Inferior parietal cortex (tissue), 1 donor: ENCODE measurements around the gene BCL11B.

Experiments used
- DNase-seq: peaks from one replicate; pipeline ENCODE4 v3.0.0-alpha.2; 2016; ENCODE audit errors: extremely low spot score

The BCL11B gene

DNA sequence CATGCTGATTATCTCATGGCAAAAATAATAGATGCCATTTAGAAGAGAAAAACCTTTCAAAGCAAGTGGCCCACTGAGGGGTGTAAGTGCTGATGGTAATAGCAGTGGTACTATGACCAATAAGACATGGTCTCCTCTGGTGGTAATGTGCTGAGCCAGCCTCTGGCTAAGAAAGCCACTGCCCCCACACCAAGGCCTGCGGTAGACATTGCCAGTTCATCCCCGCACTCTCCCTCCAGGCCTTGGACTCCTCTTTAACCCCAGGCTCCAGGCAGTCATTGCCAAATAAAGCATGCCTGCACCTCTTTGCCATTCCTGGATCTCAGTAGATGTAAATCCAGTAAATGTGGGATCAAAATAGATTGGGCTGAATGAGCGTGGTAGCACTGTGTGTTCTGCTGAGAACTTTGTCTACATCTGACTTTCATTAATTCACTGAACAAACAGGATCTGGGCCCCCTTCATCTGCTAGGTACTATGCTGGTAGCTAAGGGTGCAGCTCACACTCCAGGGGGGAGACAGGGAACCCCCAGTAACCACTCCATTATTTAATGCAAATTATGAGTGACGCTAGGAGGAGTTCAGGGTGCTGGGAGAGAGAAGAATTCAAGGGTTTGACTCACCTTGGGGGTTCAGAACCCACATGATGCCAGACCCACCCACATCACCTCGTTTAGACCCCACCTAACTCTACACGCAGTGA, 89.3 kb downstream of the BCL11B start:
- no peak for DNase-seq

DNA sequence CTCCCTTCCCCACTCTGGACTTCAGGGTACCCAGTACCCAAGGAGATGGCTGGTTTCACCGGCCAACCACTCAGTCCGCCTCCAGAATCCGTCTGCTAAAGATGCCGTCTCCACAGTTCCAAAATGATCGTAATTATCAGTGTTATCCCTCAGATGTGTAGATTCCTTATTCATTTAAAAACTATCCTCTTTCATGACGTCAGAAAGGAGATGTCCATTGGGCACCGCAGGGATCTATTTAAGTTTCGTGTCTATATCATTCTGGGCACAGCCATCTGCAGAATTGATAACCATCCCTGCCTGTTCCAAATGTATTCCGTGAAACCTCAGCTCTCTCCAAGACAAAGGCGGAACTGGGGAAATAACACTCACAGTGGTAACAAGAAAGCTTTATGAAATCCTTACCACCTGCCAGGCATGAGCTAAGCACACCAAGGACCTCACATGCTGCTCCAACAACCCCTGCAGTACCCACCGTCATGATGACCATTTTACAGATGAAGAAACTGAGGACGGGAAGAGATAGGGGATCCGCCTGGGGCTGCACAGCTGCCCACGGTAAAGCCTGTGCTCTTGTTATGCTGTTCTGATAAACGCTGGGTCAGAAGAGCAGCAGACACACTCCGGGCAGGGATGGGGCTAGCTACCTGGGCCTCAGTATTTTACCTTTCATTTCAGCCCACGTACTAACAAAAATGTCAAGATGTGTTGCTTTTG, 90.0 kb downstream of the BCL11B start:
- no peak for DNase-seq

DNA sequence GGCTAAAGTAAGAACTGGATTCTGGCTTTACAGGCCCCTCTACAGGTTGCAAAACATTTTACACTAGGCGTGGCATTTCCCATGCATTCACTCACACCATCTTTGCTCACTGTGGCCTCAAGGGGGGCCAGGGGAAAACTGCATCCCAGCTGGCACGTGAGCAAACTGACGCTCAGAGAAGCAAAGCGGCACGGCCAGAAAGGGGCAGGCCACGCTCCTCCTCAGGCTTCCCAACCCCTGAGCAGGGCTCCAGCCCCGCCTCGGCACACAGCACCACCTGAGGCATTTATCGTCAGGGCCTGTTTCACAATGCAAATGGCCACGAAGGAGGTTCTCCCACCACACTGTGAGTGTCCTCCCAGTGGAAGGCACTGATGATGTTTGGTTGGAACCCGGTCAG, 90.8 kb downstream of the BCL11B start:
- DNase-seq, result no peak

DNA sequence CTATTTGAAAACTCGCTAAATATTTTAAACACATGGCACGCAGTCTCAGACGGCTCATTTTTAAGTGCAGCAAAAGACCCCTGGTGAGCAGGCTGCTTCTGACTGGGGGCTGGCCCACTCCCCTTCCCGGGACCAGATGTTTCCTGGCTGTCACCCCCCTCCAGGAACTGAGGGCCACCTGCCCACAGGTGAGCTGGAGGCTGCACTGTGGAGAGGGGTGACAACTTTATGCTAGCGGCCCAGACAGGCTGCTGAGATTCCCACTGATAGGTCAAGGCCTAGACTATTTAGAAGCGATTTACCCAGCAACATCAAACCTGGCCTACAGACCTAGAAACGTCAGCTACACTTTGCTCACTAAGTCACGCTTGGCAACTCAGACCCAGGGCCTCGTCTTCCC, 92.1 kb downstream of the BCL11B start:
- DNase-seq, result no peak

DNA sequence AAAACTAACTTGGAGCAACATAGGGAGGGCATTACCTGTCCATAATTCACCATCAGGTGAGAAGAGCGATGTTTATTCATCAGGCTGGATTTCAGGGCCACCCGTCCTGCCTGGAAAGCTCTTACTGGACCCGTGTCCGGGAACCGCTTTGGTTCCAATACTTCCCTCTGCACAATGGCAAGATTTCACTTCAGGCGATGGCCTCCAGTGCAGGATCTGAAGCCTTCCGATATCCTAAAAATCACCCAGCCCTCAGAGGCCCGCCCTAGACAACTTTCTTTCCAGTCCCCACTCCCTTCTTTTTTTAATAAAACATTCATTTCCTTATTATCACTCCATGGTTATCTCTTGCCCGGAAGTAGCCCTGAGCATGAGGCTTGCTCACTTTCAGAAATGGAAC, 92.5 kb downstream of the BCL11B start:
- no peak for DNase-seq

DNA sequence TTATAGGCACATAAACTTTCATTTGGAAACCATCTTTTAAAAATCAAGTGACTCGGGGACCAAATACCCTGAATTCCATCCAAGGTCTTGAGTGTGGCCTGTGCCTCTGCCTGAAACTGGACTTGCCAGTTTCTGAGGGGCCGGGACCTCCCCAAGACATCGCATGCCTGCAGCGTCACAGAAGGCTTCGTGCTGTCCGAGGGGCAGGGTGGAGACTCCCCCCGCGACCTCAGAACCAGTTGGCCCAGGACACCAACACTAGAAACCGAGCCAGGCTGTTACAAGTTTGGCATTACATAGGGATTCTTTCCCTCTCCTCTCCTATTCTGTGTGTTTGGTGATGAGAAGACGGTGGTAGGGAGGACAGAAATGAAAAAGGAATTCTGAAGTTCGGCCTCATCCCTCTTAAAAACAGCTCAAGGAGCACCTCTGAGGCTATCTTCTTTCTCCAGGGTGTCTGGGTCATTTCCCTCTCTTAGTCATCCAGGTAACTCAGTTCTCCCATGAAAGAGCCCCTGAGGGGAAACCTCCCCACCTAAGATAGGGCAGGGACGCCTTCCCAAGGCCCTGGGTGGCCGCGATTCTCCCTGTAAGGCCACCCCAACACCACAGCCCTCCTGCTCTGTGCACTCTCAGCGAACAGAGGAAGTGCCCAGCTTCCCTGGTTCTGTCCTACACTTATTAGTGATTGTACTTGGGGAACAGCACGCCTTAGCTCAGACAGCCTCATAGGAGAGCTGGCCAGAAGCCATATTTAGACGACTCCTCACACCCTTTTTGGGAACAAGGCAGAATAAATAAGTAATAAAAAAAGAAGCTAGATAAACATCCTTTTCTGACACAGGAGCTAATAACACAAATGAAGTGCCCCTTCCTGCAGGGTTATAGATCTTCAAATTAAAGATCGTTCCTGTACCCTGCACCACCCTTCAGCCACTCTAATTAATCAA, 93.8 kb downstream of the BCL11B start:
- DNase-seq, result no peak

DNA sequence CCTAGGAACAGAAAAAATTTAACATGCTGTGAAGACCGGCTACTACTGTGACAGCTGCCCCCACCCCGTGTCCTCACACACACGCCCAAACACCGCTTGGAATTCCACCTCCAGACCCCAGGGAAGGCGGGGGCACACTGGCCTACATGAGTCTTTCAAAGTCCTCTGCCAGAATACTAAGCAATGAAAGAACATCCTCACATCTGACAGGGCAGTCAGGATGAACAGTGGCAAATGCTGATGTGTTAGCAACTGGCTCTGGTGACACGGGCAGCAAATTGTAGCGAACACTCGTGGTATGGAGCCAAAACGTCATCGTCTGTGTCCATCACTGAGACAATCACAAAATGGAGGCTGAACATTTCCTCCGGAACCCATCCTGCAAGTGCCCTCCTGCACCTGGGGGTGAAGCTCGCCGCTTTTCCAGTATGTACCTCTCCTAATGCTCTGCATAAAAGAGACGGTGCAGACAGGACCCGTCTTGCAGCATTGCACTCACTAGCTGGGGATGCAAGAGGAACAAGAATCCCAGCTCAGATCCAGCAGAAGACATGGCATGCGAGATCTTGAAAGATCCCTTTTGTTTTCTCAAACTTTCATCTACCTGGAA, 94.8 kb downstream of the BCL11B start:
- no peak for DNase-seq

DNA sequence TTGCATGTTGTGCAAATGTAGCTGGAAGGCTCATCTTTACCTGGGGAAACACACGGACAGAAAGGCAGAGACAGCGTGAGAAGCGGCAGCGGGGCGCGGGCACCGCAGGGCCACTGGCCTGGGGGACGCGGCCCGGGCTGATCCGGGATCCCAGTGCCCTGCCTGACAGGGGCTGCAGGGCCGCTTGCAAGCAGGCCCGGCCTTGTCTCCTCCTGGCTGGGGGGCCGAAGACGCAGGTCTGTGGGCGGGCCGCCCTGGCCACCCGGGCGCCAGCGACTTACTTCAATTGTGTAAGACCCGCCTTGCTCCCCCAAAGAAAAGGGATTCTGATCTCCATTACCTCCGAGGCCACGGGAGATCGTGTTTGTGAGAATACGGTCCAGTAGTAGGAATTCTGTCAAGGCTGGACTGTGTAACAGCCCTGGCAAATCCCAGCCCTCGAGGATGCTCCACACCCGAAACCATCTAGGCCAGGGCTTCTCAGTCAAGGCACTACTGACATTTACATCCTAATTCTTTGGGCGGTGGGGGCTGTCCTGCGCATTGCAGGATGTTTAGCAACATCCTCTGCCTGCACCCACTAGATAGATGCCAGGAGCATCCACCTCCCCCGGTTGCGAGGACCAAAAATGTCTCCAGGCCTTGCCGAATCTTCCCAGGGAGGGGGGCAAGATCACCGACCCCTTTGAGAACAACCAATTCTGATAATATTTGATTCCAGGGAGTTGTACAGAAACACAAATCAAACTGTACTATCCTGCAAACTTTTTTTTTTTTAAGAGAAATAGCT, 95.6 kb downstream of the BCL11B start:
- no peak for DNase-seq

DNA sequence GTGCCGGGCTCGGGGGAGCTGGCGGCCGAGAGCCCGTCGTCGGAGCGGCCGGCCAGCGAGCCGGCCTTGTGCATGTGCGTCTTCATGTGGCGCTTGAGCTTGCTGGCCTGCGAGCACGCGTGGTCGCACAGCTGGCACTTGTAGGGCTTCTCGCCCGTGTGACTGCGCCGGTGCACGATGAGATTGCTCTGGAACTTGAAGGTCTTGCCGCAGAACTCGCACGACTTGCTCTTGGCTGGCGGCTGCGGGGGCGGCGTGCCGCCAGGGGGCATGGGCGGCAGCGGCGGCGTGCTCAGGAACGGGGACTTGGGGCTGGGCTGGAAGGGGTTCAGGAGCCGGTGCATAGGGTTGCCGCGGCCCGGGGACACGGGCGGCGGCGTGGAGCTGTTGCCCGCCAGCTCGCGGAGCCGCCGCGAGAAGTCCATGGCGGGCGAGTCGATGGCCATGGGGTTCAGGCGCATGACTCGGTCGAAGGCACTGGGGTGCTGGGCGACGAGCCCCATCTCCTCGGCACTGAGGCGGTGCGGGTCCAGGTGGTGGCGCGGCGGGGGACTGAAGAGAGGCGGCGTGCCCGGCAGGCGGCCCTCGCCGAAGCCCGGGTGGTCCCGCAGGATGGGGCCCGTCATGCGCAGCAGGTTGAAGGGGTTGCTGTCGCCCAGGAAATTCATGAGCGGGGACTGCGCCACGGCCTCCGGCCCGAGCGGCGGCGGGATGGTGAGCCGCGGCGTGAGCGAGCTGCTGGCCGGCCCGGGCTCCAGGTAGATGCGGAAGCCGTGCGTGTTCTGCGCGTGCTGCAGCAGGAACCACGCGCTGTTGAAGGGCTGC, 96.5 kb downstream of the BCL11B start:
- DNase-seq, result no peak

DNA sequence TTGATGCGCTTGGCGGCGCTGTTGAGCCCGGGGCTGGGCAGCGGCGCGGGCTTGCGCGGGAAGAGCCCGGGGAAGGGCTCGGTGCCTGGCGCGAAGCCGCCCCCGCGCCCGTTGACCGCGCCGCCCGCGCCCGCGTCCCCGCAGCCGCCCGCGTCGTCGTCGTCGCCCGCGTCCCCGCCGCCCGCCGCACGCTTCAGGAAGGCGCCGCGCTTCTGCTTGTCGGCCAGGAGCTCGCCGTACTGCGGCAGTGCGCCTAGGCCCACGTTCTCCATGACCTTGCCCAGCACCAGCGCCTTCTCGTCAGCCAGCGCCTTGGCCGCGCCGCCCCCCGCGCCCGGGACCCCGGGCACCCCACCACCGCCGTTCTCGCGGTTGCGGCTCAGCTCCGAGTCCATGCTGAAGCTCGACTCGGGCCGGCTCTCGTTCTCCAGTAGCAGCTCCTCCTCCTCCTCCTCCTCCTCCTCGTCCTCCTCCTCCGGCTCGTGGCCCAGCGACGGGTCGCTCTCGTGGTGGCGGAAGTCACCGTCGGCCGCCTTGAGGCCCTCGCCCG, 97.2 kb downstream of the BCL11B start:
- no peak for DNase-seq

DNA sequence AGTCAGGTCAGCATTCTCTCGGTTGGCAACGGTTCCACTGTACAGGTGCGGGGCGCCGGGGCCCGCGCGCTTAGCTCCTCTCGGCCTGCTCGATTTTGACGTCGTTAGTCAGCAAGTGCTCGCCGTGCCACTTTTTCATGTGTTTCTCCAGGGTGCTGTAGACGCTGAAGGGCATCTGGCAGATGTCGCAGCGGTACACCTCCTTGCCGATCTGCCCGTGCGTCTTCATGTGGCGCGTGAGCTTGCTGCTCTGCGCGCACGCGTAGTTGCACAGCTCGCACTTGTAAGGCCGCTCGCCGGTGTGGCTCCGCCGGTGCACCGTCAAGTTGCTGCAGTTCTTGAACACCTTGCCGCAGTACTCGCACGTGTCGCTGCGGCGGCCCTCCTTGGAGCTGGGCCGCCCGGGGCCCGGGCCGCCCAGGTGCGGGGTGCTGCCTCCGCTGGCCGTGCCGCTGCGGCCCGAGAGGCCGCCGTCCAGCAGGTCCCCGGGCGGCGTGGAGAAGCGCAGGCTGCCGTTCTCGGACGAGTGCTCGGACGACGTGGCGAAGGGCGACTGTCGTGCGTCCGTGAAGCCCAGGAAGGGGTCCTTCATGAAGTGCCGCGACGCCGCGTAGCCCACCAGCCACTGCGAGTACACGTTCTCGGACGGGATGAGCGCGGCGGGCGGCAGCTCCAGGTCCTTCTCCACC, 97.8 kb downstream of the BCL11B start:
- no peak for DNase-seq

DNA sequence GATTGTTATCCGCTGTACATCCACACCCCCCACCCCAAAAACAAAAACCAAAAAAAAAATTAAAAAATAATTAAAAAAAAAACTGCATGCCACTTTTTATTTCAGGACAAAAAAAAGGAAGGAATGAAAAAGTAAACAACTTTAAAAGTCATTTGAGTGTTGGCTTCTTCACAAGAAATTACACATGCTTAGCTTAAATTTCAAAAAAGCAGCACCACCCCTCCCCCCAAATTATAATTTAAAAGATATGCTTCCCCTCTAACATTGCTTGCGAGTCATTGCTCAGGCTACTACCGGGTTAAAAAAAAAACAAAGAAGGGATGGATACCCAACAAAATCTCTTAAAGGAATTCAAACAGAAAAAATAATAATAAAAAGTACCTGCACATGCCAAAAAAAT, 98.5 kb downstream of the BCL11B start:
- DNase-seq, result no peak

DNA sequence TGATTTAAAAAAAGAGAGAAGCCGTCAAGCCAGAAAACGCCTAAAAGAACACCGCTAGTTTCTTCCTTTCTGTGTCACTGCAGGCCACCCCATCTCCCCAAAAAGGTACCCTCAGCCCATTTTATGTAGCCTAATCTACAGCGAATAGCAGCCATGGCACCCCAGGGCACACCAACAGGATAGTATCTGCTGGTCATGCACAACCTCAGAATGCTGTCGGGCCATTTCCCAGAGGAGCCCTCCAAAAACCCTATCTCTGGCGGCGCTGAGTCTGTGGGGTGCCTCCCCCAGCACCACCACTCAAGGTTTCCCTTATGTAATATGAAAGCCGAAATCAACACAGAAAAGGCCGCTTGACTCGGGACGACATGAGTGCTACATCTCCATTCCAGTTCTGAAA, 98.9 kb downstream of the BCL11B start:
- DNase-seq, result no peak

DNA sequence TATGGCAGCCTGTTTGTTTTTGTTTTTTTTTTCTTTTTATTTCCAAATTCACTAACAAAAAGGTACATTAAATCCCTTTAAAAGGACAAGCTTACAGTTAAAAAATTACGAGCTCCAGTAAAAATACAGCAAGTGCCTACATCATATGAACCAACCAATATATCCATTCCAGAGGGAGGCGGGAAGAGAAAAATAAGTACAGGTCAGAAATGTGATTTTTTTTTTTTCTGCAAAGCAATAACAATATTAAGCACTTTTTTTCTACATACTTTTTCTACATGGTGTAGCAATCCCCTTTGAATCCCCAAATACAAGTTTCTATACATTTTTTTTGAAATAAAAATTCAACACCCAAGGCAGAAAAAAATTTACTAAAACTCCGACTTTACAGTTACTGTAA, 100.6 kb downstream of the BCL11B start:
- DNase-seq, result no peak

DNA sequence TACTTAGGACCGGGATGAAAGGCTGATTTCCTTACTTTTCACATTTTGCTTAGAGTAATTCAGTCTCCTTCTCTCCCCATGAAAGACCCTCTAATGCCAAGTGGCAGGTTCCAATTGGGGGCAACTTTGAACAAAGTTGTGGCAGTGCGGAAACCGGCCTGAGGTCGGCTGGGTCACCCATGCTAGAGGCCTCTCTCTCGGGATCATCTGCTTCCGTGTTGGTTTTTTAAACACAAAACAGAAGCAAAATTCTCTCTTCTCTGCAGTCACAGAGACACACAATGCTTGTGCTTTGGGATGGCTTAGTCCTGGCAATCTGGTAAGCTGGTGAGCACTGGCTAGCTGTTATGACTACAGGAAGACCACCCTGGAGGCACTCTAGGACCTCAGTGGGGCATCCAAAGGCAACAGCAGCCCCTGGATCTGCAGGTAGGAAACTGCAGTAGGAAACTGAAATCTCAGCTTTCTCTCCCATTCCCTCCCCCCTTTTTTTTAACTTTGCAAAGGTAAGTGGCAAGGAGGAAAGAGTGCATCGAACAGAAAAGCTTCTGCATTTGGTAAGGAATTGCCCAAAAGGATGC, 102.1 kb downstream of the BCL11B start:
- no peak for DNase-seq

DNA sequence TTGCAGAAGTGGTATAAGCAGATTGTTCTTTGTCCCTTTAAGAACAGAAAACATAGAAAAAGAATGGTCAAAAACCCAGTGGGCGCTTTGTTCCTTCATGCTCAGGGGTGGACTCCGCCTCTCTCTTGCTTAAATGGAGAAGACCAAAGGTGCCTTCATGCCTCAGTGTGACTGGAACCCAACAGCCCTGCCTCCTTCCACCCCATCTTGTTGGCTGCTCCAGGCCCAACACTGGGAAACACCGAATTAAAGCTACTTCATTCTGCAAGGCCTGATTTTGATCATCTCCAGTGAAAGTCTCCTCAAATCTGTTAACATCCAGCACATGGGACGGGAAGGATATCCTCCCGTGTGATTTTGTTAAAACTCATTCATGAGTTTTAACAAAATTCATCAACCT, 103.7 kb downstream of the BCL11B start:
- no peak for DNase-seq

DNA sequence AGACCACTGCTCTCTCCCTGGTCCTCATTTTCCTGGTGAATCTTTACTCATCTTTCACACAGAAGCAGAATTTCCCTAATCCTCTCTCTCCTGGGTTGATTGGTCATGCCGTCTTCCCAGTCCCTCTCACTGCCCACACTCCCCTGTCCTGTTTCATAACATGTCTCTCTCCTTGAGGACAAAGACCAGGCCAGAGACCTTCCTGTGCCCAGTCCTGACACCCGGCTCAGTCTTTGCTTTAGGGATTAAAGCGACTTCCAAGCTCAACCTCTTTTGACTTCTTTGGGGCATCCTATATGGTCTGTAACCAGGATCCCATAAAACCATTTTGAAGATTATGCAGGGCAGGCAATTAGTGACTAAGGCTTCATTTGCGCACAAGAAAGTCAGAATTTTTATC, 105.5 kb downstream of the BCL11B start:
- DNase-seq, result no peak

DNA sequence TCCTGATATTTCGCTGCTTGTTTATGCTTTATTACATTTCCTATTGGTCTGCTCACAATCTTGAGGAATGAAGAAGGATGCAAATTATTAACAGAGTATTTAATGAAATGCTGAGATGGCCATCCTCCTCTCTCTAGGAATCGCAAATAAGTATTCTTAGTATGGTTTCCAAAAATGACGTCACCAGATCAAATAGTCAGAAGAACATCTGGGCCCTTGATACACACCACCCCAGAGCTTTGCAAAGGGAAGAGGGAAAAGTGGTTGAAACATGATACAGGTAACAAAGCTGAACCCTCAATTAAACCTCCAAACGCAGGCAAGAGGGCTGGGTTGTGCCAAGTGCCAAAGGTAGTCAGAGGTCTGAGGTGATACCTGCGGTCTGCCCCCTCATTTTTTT, 107.3 kb downstream of the BCL11B start:
- DNase-seq, result no peak

DNA sequence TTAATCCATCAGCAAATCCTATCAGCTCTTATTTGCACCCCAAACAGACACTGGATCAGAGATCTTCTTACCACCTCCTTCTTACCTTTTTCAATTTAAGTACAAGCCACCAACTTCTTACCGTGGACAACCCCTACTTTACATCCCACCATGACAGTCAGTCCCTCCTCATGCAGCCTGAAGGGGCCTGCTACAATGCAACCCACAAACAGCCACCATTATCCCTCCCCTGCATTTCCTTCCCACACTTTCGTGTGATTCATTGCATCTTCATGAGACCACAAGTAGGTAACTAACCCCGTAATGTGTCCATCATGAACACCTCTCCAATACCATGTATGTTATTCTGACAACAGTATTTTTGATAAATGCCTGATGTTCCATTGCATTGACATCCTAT, 108.6 kb downstream of the BCL11B start:
- no peak for DNase-seq
